ENCODE measurements around the gene SLC7A11. TPM values are rescaled to one million over a fixed set of nuclear protein-coding genes. Genes with fewer than 3 reads are reported as not detected.

SLC7A11 gene
- total and polyA plus RNA-seq, 2 experiments from 2014 or later = 10.0 to 33.9 TPM

- no peak for ATAC-seq
- H3K4me3 Mint-ChIP-seq = no peak overlapping the region
Observed at GRCh38 chr4:138262030-138262429, 19.9 kb upstream of the SLC7A11 start.

More at GRCh38 chr4:138262030-138262429, 19.9 kb upstream of the SLC7A11 start:
- H3K36me3 ChIP-seq (ENCODE audit: insufficient read depth) = no peaks in the 10 kb centered on the region
- 0 out of 2 replicates have a peak overlapping the region, but pooled peaks have one; percentile 33 for H2AFZ ChIP-seq
- H3K36me3 Mint-ChIP-seq (ENCODE audit: low read depth) = no peaks in the 10 kb centered on the region
- DNase-seq (ENCODE audit: low spot score) = no peak
- H3K4me1 ChIP-seq (ENCODE audit: insufficient read depth) = 0 out of 2 replicates have a peak, but pooled peaks cover 3% of the 10 kb centered on the region
- H4K20me1 ChIP-seq (replicated peaks; ENCODE audit: insufficient read depth) = no peaks in the 10 kb centered on the region
- no peak overlapping the region for H3K27ac Mint-ChIP-seq
- no peaks in the 10 kb centered on the region for H3F3A ChIP-seq (replicated peaks; ENCODE audit: low read depth)
- H3K9me2 ChIP-seq (ENCODE audit: insufficient read depth) = no peaks in the 10 kb centered on the region
- no peak overlapping the region for H3K4me3 ChIP-seq
- H3K4me2 ChIP-seq = no peak overlapping the region
- no peaks in the 10 kb centered on the region for H3K79me2 ChIP-seq (replicated peaks; ENCODE audit: insufficient read depth)
- no peak overlapping the region for H3K27ac ChIP-seq (ENCODE audit: low read depth)
- H3K9me3 Mint-ChIP-seq = no peaks in the 10 kb centered on the region
- TF ChIP-seq REST (IDR thresholded peaks at IDR 0.05; ENCODE audit: unreplicated experiment) (no peak), JUNB (IDR thresholded peaks at IDR 0.05; ENCODE audit: unreplicated experiment) (no peak), POLR2AphosphoS5 (IDR thresholded peaks at IDR 0.05; ENCODE audit: low read depth) (no peak), STAT1 (IDR thresholded peaks at IDR 0.05; ENCODE audit: unreplicated experiment) (no peak), EZH2 (IDR thresholded peaks at IDR 0.05; ENCODE audit: low read depth, unreplicated experiment) (no peak), NANOG (IDR thresholded peaks at IDR 0.05; ENCODE audit: borderline replicate concordance) (no peak), ZNF114 (CRISPR knock-in tag; IDR thresholded peaks at IDR 0.05) (no peak), CREB1 (CRISPR knock-in tag; IDR thresholded peaks at IDR 0.05; ENCODE audit: low read depth) (no peak), EZH2phosphoT487 (IDR thresholded peaks at IDR 0.05; ENCODE audit: unreplicated experiment) (no peak), ZNF331 (CRISPR knock-in tag; IDR thresholded peaks at IDR 0.05; ENCODE audit: low read depth) (no peak)
- TF ChIP-seq, protein P1, sequence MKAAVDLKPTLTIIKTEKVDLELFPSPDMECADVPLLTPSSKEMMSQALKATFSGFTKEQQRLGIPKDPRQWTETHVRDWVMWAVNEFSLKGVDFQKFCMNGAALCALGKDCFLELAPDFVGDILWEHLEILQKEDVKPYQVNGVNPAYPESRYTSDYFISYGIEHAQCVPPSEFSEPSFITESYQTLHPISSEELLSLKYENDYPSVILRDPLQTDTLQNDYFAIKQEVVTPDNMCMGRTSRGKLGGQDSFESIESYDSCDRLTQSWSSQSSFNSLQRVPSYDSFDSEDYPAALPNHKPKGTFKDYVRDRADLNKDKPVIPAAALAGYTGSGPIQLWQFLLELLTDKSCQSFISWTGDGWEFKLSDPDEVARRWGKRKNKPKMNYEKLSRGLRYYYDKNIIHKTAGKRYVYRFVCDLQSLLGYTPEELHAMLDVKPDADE (IDR thresholded peaks at IDR 0.05) = no peak
- TF ChIP-seq, protein P2, sequence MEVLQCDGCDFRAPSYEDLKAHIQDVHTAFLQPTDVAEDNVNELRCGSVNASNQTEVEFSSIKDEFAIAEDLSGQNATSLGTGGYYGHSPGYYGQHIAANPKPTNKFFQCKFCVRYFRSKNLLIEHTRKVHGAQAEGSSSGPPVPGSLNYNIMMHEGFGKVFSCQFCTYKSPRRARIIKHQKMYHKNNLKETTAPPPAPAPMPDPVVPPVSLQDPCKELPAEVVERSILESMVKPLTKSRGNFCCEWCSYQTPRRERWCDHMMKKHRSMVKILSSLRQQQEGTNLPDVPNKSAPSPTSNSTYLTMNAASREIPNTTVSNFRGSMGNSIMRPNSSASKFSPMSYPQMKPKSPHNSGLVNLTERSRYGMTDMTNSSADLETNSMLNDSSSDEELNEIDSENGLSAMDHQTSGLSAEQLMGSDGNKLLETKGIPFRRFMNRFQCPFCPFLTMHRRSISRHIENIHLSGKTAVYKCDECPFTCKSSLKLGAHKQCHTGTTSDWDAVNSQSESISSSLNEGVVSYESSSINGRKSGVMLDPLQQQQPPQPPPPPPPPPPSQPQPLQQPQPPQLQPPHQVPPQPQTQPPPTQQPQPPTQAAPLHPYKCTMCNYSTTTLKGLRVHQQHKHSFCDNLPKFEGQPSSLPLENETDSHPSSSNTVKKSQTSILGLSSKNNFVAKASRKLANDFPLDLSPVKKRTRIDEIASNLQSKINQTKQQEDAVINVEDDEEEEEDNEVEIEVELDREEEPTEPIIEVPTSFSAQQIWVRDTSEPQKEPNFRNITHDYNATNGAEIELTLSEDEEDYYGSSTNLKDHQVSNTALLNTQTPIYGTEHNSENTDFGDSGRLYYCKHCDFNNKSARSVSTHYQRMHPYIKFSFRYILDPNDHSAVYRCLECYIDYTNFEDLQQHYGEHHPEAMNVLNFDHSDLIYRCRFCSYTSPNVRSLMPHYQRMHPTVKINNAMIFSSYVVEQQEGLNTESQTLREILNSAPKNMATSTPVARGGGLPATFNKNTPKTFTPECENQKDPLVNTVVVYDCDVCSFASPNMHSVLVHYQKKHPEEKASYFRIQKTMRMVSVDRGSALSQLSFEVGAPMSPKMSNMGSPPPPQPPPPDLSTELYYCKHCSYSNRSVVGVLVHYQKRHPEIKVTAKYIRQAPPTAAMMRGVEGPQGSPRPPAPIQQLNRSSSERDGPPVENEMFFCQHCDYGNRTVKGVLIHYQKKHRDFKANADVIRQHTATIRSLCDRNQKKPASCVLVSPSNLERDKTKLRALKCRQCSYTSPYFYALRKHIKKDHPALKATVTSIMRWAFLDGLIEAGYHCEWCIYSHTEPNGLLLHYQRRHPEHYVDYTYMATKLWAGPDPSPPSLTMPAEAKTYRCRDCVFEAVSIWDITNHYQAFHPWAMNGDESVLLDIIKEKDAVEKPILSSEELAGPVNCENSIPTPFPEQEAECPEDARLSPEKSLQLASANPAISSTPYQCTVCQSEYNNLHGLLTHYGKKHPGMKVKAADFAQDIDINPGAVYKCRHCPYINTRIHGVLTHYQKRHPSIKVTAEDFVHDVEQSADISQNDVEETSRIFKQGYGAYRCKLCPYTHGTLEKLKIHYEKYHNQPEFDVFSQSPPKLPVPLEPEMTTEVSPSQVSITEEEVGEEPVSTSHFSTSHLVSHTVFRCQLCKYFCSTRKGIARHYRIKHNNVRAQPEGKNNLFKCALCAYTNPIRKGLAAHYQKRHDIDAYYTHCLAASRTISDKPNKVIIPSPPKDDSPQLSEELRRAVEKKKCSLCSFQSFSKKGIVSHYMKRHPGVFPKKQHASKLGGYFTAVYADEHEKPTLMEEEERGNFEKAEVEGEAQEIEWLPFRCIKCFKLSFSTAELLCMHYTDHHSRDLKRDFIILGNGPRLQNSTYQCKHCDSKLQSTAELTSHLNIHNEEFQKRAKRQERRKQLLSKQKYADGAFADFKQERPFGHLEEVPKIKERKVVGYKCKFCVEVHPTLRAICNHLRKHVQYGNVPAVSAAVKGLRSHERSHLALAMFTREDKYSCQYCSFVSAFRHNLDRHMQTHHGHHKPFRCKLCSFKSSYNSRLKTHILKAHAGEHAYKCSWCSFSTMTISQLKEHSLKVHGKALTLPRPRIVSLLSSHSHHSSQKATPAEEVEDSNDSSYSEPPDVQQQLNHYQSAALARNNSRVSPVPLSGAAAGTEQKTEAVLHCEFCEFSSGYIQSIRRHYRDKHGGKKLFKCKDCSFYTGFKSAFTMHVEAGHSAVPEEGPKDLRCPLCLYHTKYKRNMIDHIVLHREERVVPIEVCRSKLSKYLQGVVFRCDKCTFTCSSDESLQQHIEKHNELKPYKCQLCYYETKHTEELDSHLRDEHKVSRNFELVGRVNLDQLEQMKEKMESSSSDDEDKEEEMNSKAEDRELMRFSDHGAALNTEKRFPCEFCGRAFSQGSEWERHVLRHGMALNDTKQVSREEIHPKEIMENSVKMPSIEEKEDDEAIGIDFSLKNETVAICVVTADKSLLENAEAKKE (CRISPR knock-in tag; IDR thresholded peaks at IDR 0.05) = no peak
- TF ChIP-seq, protein P3, sequence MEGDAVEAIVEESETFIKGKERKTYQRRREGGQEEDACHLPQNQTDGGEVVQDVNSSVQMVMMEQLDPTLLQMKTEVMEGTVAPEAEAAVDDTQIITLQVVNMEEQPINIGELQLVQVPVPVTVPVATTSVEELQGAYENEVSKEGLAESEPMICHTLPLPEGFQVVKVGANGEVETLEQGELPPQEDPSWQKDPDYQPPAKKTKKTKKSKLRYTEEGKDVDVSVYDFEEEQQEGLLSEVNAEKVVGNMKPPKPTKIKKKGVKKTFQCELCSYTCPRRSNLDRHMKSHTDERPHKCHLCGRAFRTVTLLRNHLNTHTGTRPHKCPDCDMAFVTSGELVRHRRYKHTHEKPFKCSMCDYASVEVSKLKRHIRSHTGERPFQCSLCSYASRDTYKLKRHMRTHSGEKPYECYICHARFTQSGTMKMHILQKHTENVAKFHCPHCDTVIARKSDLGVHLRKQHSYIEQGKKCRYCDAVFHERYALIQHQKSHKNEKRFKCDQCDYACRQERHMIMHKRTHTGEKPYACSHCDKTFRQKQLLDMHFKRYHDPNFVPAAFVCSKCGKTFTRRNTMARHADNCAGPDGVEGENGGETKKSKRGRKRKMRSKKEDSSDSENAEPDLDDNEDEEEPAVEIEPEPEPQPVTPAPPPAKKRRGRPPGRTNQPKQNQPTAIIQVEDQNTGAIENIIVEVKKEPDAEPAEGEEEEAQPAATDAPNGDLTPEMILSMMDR (conservative IDR thresholded peaks at IDR 0.05; ENCODE audit: low read depth in 2 of 2) = no peak
- H3K27me3 Mint-ChIP-seq (ENCODE audit: insufficient read depth, low read depth, poor library complexity) = no peaks in the 10 kb centered on the region
- H3K4me1 Mint-ChIP-seq = peaks cover 18% of the 10 kb centered on the region
- no peaks in the 10 kb centered on the region for H3K27me3 ChIP-seq (ENCODE audit: insufficient read depth)

All from GM23338 (cell line).